IPS-20b (cell line): ENCODE measurements around the gene SPEF1.

Experiments used
- H3K27ac ChIP-seq: one replicate; pipeline ENCODE4 v1.5.1; 2013; ENCODE audit warnings: low read length
- H3K27me3 ChIP-seq: 2 replicates; pipeline ENCODE4 v1.6.1; 2013; ENCODE audit warnings: mild to moderate bottlenecking, low read length, inconsistent platforms; ENCODE audit not compliant: insufficient read depth
- H3K36me3 ChIP-seq: 2 replicates; pipeline ENCODE4 v1.6.1; 2013; ENCODE audit warnings: low read depth, mild to moderate bottlenecking, inconsistent platforms, low read length, moderate library complexity; ENCODE audit not compliant: insufficient read depth
- H3K4me1 ChIP-seq: 2 replicates; pipeline ENCODE4 v1.6.1; 2013; ENCODE audit warnings: mild to moderate bottlenecking, control low read depth, inconsistent platforms, low read length, moderate library complexity; ENCODE audit not compliant: insufficient read depth
- H3K4me3 ChIP-seq: 2 replicates; pipeline ENCODE4 v1.5.1; 2013; ENCODE audit warnings: mild to moderate bottlenecking, low read length, inconsistent platforms
- H3K9ac ChIP-seq: 2 replicates; pipeline ENCODE4 v1.6.1; 2013; ENCODE audit warnings: low read depth, mild to moderate bottlenecking, inconsistent platforms, low read length, moderate library complexity
- H3K9me3 ChIP-seq: 2 replicates; pipeline ENCODE4 v1.6.1; 2013; ENCODE audit warnings: mild to moderate bottlenecking, low read depth, low read length, inconsistent platforms; ENCODE audit not compliant: insufficient read depth

SPEF1 gene

DNA sequence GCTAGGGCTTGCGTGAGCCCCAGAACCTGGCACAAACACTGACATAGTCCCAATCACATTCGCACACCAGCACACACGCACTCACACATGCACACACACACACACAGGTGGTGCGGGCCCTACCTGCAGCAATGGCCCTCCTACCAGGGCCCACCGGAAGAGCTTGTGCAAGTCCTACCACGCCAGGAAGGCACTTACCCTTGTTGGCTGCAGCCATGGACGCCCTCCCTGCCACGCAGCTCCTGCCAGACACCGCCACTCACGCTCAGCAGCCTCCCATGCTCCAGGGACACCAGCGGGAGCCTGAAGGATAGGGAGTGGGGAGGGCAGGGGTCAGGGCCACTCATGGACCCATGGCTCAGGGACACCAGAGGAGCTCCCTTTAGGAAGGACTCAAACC, 21.4 kb downstream of the SPEF1 start:
- no peak overlapping the region for H3K9ac ChIP-seq
- H3K36me3 ChIP-seq: peaks cover 32% of the 10 kb centered on the region
- H3K4me1 ChIP-seq: peaks cover 3% of the 10 kb centered on the region; the same call in 1 of the 2 replicates
- H3K27ac ChIP-seq: no peak overlapping the region
- no peaks in the 10 kb centered on the region for H3K27me3 ChIP-seq
- no peak overlapping the region for H3K4me3 ChIP-seq
- no peaks in the 10 kb centered on the region for H3K9me3 ChIP-seq

DNA sequence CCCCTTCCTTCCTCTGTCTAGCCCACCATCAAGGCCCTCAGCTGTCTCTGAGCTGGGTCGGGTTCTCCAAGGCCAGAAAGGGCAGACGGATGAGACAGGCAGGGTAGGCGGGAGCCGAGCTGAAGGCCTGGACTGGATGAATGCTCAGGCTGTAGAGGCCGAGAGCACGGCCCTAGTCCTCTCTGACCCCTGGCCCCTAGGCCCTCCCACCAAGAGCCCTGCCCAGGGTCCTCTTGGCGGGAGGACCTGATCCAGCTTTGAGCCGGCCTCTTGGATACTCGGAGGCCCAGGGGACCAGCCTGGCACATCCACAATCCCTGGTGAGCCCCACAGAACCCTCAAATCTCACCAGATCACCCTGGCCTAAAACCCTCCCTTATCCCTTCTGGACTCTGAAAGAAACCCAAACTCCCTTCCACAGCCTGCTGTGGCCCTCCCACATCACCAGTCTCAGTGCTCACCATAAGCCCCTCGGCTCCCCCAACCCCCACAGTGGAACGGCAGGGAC, 21.9 kb downstream of the SPEF1 start:
- H3K4me3 ChIP-seq: no peak overlapping the region
- H3K9ac ChIP-seq: no peak overlapping the region
- no peaks in the 10 kb centered on the region for H3K9me3 ChIP-seq
- peaks cover 3% of the 10 kb centered on the region; the same call in 1 of the 2 replicates for H3K4me1 ChIP-seq
- H3K36me3 ChIP-seq: peaks cover 32% of the 10 kb centered on the region
- H3K27me3 ChIP-seq: no peaks in the 10 kb centered on the region
- H3K27ac ChIP-seq: no peak overlapping the region

DNA sequence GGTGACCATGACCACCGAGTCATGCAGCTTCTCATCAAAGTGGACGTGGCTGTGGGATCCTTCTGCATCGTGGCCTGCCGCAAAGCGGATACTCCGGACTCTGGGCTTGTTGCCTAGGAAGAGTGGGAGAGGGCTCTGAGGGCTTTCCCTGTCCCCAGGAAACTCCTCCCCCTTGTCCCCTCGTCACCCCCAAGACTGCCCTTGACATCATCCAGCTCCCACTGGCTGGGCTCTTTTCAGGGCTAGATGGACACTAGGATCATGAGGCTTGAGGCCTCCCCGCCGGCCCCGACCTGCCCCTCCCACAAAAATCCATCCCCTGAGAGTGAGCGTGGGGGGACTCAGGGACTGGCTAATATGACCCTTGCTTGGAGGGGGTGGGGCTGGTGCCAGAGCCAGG, 22.7 kb downstream of the SPEF1 start:
- no peak overlapping the region for H3K9ac ChIP-seq
- H3K4me3 ChIP-seq: no peak overlapping the region
- peaks cover 32% of the 10 kb centered on the region for H3K36me3 ChIP-seq
- H3K9me3 ChIP-seq: no peaks in the 10 kb centered on the region
- H3K4me1 ChIP-seq: peaks cover 3% of the 10 kb centered on the region; the same call in 1 of the 2 replicates
- H3K27me3 ChIP-seq: no peaks in the 10 kb centered on the region
- no peak overlapping the region for H3K27ac ChIP-seq

DNA sequence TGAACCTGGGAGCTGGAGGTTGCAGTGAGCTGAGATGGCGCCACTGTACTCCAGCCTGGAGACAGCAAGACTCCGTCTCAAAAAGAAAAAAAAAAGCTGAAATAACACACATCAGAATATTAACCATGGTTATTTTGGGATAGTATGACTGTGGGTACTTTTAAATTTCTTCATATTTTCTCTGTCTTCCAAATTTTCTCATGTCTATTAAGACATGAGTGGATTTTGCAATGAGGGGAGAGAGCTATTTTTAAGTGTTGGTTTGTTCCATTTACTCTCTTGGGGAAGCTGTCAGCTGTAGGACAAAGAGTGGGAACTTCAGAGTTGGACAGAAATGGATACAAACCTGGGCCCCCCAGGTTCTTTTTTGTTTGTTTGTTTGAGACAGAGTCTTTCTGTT, 24.0 kb downstream of the SPEF1 start:
- Histone ChIP-seq H3K9ac (no peak overlapping the region), H3K27me3 (no peaks in the 10 kb centered on the region), H3K9me3 (no peaks in the 10 kb centered on the region), H3K36me3 (peaks cover 32% of the 10 kb centered on the region), H3K27ac (no peak overlapping the region), H3K4me3 (no peak overlapping the region), H3K4me1 (peaks cover 3% of the 10 kb centered on the region; the same call in 1 of the 2 replicates)

DNA sequence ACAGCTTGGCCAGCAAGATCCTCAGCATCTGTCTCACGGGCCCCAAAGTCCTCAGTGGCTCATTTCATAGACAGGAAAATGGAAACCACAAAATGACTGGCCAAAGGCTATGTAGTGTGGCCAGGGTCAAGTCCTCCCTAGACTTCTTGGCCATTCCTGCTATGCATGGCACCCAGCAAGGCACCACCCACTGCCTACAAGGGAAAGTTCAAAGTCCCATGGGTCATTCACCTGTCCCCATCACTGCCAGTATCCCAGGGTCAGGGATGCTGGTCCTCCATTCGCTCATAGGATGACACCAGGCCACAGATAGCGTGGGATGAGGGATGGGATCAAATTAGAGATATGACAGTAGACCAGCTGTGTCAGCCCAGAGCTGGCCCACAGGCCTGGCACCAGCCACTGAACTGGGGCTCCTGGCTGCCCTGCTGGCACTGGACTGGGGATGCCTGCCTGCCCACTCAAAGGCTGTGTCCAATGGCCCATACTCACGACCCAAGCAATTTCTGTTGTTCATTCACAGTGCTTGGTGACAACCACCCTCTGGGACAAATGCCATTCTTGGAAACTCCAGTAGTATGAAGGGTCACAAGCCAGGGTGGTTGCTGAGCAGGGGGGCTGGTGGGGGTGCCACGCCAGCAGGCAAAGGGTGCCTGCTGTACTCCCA, 25.3 kb downstream of the SPEF1 start:
- Histone ChIP-seq H3K4me3 (no peak overlapping the region), H3K9ac (no peak overlapping the region), H3K36me3 (peaks cover 32% of the 10 kb centered on the region), H3K27me3 (peaks cover 2% of the 10 kb centered on the region; the same call in 1 of the 2 replicates), H3K27ac (no peak overlapping the region), H3K9me3 (no peaks in the 10 kb centered on the region), H3K4me1 (peaks cover 3% of the 10 kb centered on the region; the same call in 1 of the 2 replicates)

DNA sequence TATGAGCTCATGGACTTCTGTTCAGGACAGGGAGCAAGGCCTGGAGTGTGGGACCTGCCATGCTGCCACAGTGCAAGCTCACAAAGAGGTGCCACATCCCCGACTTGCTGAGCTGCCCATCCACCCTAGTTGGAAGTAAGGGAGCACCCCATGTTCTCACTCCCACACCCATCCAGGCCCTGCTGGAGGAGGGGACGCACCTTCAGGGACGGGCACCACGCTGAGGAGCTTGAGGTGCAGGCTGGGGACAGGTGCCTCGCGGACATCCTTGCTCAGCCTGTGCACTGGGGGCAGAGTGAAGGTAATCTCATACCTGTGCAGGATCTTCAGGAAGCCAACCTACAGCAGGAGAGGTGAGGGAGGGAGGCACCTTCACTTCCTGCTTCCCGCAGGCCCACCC, 26.0 kb downstream of the SPEF1 start:
- Histone ChIP-seq H3K27me3 (peaks cover 9% of the 10 kb centered on the region), H3K4me1 (no peaks in the 10 kb centered on the region), H3K4me3 (no peak overlapping the region), H3K27ac (no peak overlapping the region), H3K36me3 (peaks cover 32% of the 10 kb centered on the region), H3K9ac (no peak overlapping the region), H3K9me3 (no peaks in the 10 kb centered on the region)

DNA sequence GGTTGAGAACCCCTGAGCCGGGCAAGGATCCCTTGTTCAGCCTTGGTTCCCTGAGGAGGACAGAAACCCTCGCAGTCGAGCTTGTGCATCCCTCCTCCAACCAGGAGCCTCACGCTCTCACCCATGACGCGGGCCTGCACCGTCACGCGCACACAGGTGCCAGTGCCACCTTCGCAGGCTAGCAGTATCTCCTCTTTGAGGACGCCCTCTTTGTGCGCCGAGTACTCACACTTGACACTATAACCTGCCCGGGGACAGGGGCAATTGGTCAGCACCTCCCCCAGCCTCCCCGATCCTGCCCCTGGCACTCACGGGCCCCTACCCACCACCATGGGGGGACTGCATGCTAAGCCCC, 27.0 kb downstream of the SPEF1 start:
- peaks cover 32% of the 10 kb centered on the region for H3K36me3 ChIP-seq
- H3K9ac ChIP-seq: no peak overlapping the region
- no peak overlapping the region for H3K27ac ChIP-seq
- H3K27me3 ChIP-seq: peaks cover 15% of the 10 kb centered on the region
- H3K9me3 ChIP-seq: no peaks in the 10 kb centered on the region
- no peak overlapping the region for H3K4me3 ChIP-seq
- no peaks in the 10 kb centered on the region for H3K4me1 ChIP-seq

DNA sequence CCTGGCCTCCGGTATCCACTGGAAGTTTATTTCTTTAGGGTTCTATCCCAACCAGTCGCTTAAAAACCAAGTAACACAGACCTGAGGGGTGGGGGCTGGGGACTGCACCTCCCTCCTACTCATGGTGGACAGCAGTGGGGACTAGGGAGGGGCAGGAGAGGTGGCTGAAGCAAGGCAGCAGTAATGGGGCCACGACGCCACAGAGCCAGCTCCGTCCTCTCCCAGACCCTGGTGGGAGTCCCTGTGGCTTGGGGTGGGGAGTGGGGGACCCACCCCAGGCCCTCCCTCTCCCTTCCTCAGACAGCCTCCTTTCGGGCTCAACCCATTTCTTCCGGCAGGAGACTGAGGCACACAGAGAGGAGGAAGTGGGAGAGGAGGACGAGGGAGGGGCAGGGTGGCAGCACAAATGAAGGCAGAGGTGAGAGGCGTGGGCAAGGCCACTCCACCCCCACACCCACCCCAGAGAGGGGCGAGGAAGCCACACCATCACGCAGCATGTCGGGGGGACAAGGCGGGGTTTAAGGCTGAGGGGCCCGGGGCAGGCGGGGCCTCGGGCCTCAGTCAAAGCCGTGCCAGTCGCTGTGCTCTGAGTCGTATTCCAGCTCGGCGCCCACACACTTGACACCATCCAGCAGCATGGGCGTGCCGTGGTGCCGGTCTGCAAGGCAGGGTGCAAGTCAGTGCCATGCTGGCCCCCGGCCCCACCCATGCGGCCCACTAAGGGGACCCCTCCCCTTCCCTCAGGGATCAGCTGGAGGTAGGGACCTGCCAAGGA, 27.6 kb downstream of the SPEF1 start:
- Histone ChIP-seq H3K27me3 (peaks cover 20% of the 10 kb centered on the region), H3K36me3 (peaks cover 32% of the 10 kb centered on the region), H3K4me1 (no peaks in the 10 kb centered on the region), H3K4me3 (no peak overlapping the region), H3K9ac (no peak overlapping the region), H3K27ac (no peak overlapping the region), H3K9me3 (no peaks in the 10 kb centered on the region)

DNA sequence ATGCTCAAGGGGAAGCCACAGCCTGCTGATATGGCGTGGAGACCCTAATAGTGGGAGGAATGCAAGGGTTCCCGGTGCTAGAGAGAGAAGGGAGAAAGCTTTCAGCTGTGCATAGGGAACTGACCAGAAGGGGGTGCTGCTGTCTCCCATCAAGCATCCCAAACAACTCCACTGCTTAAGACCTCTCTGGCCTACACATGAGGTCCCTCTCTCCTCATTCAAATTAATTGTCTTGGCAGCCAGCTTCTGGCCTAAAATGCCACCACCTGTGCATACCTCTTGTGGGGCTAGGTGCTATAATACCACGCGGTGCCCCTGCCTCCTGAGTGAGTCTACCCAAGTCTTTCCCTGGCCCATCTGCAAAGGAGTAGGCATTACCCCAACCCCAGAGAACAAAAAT, 28.1 kb downstream of the SPEF1 start:
- no peaks in the 10 kb centered on the region for H3K9me3 ChIP-seq
- H3K27ac ChIP-seq: no peak overlapping the region
- no peak overlapping the region for H3K4me3 ChIP-seq
- H3K4me1 ChIP-seq: no peaks in the 10 kb centered on the region
- H3K27me3 ChIP-seq: peaks cover 25% of the 10 kb centered on the region
- H3K36me3 ChIP-seq: peaks cover 26% of the 10 kb centered on the region
- H3K9ac ChIP-seq: no peak overlapping the region

DNA sequence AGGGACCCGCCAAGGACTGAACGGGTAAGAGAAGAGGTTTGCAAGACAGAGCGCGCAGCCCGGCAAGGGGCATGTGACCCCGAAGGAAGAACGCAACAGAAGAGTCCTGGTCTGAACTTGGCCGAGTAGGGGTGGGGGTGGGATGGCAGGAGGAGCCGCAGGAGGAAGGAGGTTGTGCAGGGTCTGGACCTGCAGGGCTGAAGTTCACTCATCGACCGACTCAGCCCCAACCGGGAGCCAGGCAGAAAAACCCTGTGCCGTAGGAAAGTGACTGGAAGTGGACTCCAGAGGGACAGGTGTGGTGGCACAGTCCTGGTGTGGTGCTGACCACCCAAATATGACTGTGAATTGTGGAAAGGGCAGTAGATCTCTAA, 28.9 kb downstream of the SPEF1 start:
- Histone ChIP-seq H3K4me3 (no peak overlapping the region), H3K27me3 (peaks cover 25% of the 10 kb centered on the region), H3K27ac (no peak overlapping the region), H3K9me3 (no peaks in the 10 kb centered on the region), H3K4me1 (no peaks in the 10 kb centered on the region), H3K9ac (no peak overlapping the region), H3K36me3 (peaks cover 18% of the 10 kb centered on the region)

DNA sequence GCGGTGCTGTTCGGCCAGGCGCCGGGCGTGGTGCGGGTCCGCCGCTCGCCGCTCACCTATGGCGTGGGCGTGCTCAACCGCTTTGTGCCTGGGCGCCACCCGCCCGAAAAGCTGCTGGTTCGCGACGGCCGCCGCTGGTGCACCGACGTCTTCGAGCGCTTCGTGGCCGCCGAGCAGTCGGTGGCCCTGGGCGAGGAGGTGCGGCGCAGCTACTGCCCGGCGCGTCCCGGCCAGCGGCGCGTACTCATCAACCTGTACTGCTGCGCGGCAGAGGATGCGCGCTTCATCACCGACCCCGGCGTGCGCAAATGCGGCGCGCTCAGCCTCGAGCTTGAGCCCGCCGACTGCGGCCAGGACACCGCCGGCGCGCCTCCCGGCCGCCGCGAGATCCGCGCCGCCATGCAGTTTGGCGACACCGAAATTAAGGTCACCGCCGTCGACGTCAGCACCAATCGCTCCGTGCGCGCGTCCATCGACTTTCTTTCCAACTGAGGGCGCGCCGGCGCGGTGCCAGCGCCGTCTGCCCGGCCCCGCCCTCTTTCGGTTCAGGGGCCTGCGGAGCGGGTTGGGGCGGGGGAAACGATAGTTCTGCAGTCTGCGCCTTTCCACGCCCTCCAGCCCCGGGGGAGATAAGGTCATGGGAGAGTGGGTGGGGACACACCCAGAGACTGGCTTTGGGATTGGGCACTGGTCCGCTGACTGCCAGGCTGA, 29.4 kb downstream of the SPEF1 start:
- no peak overlapping the region for H3K9ac ChIP-seq
- no peaks in the 10 kb centered on the region for H3K4me1 ChIP-seq
- H3K4me3 ChIP-seq: no peak overlapping the region
- H3K27me3 ChIP-seq: peaks cover 27% of the 10 kb centered on the region
- H3K9me3 ChIP-seq: no peaks in the 10 kb centered on the region
- H3K36me3 ChIP-seq: peaks cover 17% of the 10 kb centered on the region
- H3K27ac ChIP-seq: no peak overlapping the region
